CD8-positive, alpha-beta memory T cell (primary cell): Measurements from ENCODE around the gene CREB3L1. TPM values are rescaled to one million over a fixed set of nuclear protein-coding genes. Genes with fewer than 3 reads are reported as not detected.

Experiments
- CTCF ChIA-PET: fragments of 350-600 bp; sonication (Branson Sonifier 250); formaldehyde crosslinking; loops from one replicate; lab custom pipeline; 2021; ENCODE audit warnings: antibody characterized with exemption; lab: Charles Lee
- POLR2A ChIA-PET: fragments of 350-600 bp; sonication (Branson Sonifier 250); formaldehyde crosslinking; loops from one replicate; lab custom pipeline; 2021; ENCODE audit warnings: antibody characterized with exemption; lab: Charles Lee
- DNase-seq, 5 donors: peaks; one replicate each; pipeline versions ENCODE4 v3.0.0 to v3.0.0-alpha.2; 2020 to 2022; ENCODE audit warnings: mixed read lengths in 1 of 5
- H3K27ac ChIP-seq: one replicate; pipeline ENCODE4 v1.7.0; 2013; ENCODE audit warnings: low read depth, mild to moderate bottlenecking, low read length, moderate library complexity
- H3K27me3 ChIP-seq: 2 replicates; pipeline ENCODE4 v1.7.0; 2013; ENCODE audit warnings: low read length, mild to moderate bottlenecking; ENCODE audit not compliant: insufficient read depth, poor library complexity, severe bottlenecking
- H3K36me3 ChIP-seq: 2 replicates; pipeline ENCODE4 v1.7.0; 2013; ENCODE audit warnings: mild to moderate bottlenecking, low read length, moderate library complexity; ENCODE audit not compliant: insufficient read depth
- H3K4me1 ChIP-seq: 2 replicates; pipeline ENCODE4 v1.7.0; 2013; ENCODE audit warnings: mild to moderate bottlenecking, low read length, moderate library complexity; ENCODE audit not compliant: insufficient read depth
- H3K4me3 ChIP-seq: 2 replicates; pipeline ENCODE4 v1.7.0; 2013; ENCODE audit warnings: mild to moderate bottlenecking, low read length
- H3K9me3 ChIP-seq: 2 replicates; pipeline ENCODE4 v1.7.0; 2013; ENCODE audit warnings: mild to moderate bottlenecking, low read length
- H3K27ac Mint-ChIP-seq, 8 donors: one replicate each; pipeline ENCODE4 v1.8.0; 2020 to 2021; ENCODE audit warnings: mixed read lengths in 8 of 8, mild to moderate bottlenecking in 6 of 8, inconsistent platforms in 3 of 8, moderate library complexity in 3 of 8
- H3K27me3 Mint-ChIP-seq, 2 donors: one replicate each; pipeline ENCODE4 v1.8.0; 2020 to 2021; ENCODE audit warnings: mixed read lengths in 2 of 2, mild to moderate bottlenecking in 1 of 2, moderate library complexity in 1 of 2
- H3K36me3 Mint-ChIP-seq, 3 donors: one replicate each; pipeline ENCODE4 v1.8.0; 2020 to 2021; ENCODE audit warnings: mixed read lengths in 3 of 3, inconsistent platforms in 1 of 3, mild to moderate bottlenecking in 1 of 3
- H3K4me1 Mint-ChIP-seq, 3 donors: one replicate each; pipeline ENCODE4 v1.8.0; 2020 to 2021; ENCODE audit warnings: mixed read lengths in 3 of 3, inconsistent platforms in 1 of 3, mild to moderate bottlenecking in 1 of 3
- H3K4me3 Mint-ChIP-seq, 7 donors: one replicate each; pipeline ENCODE4 v1.8.0; 2020 to 2021; ENCODE audit warnings: mixed read lengths in 7 of 7, mild to moderate bottlenecking in 6 of 7, moderate library complexity in 4 of 7, inconsistent platforms in 2 of 7
- H3K9me3 Mint-ChIP-seq, 5 donors: one replicate each; pipeline ENCODE4 v1.8.0; 2020 to 2022; ENCODE audit warnings: mixed read lengths in 5 of 5, mild to moderate bottlenecking in 3 of 5, moderate library complexity in 2 of 5, inconsistent platforms in 1 of 5
- polyA plus RNA-seq: library from polyadenylated mRNA; unstranded; fragments of 300-500 nt; fragmentation: Illumina TruSeq; gene quantifications from one replicate; pipeline ENCODE4 v1.2.3, GENCODE V29; 2021
- total RNA-seq, 2 experiments: library from RNA; stranded (reverse); gene quantifications; one replicate each; pipeline ENCODE4 v1.2.3, GENCODE V29; 2021

Gene CREB3L1
- total and polyA plus RNA-seq, 3 experiments from 2014 or later: not detected

- H3K27ac ChIP-seq: no peak overlapping the region
- H3K27me3 ChIP-seq: no peaks in the 10 kb centered on the region
- H3K36me3 ChIP-seq: no peaks in the 10 kb centered on the region
- H3K4me1 Mint-ChIP-seq: no peaks in the 10 kb centered on the region
- ChIA-PET CTCF (interaction anchor here (1.3 kb wide), 1 partner anchor 11 kb away, joined by 3 read pairs; no protein-coding TSS in a partner anchor), POLR2A (no interaction called here)
- no peaks in the 10 kb centered on the region for H3K9me3 Mint-ChIP-seq
- H3K4me3 ChIP-seq: no peak overlapping the region
- peaks cover 5 to 13% of the 10 kb centered on the region in 2 donors for H3K27me3 Mint-ChIP-seq
- H3K4me1 ChIP-seq: no peaks in the 10 kb centered on the region
- H3K4me3 Mint-ChIP-seq: no peak overlapping the region
- H3K27ac Mint-ChIP-seq: no peak overlapping the region
- no peak for DNase-seq
- no peaks in the 10 kb centered on the region for H3K36me3 Mint-ChIP-seq
- no peaks in the 10 kb centered on the region for H3K9me3 ChIP-seq
These were observed 17.4 kb upstream of the CREB3L1 start for GRCh38 chr11:46259971-46260560.

- DNase-seq: no peak
- Histone ChIP-seq H3K9me3 (no peaks in the 10 kb centered on the region), H3K27ac (no peak overlapping the region), H3K4me3 (no peak overlapping the region), H3K36me3 (no peaks in the 10 kb centered on the region), H3K4me1 (no peaks in the 10 kb centered on the region), H3K27me3 (no peaks in the 10 kb centered on the region)
- H3K27me3 Mint-ChIP-seq: peaks cover 5 to 22% of the 10 kb centered on the region in 2 donors
- no peak overlapping the region for H3K4me3 Mint-ChIP-seq
- ChIA-PET POLR2A (no interaction called here), CTCF (no interaction called here)
- H3K9me3 Mint-ChIP-seq: no peaks in the 10 kb centered on the region
- H3K4me1 Mint-ChIP-seq: no peaks in the 10 kb centered on the region
- no peaks in the 10 kb centered on the region for H3K36me3 Mint-ChIP-seq
- peak overlapping the region in 2 of 8 donors; percentile 33 to 84 for H3K27ac Mint-ChIP-seq
These were observed 14.3 kb upstream of the CREB3L1 start for GRCh38 chr11:46263120-46263519.

GRCh38 chr11:46264030-46264429, 13.4 kb upstream of the CREB3L1 start:
- Mint-ChIP-seq H3K27ac (no peak overlapping the region), H3K36me3 (no peaks in the 10 kb centered on the region), H3K27me3 (peaks cover 7 to 23% of the 10 kb centered on the region in 2 donors), H3K4me1 (no peaks in the 10 kb centered on the region), H3K4me3 (no peak overlapping the region), H3K9me3 (no peaks in the 10 kb centered on the region)
- H3K36me3 ChIP-seq: no peaks in the 10 kb centered on the region
- no peaks in the 10 kb centered on the region for H3K27me3 ChIP-seq
- no peak overlapping the region for H3K4me3 ChIP-seq
- no peak overlapping the region for H3K27ac ChIP-seq
- CTCF ChIA-PET: no interaction called here
- no peaks in the 10 kb centered on the region for H3K9me3 ChIP-seq
- POLR2A ChIA-PET: no interaction called here
- DNase-seq: no peak
- no peaks in the 10 kb centered on the region for H3K4me1 ChIP-seq

- Mint-ChIP-seq H3K36me3 (no peaks in the 10 kb centered on the region), H3K27me3 (peaks cover 8 to 23% of the 10 kb centered on the region in 2 donors), H3K27ac (no peak overlapping the region), H3K4me3 (no peak overlapping the region), H3K9me3 (no peaks in the 10 kb centered on the region), H3K4me1 (no peaks in the 10 kb centered on the region)
- Histone ChIP-seq H3K36me3 (no peaks in the 10 kb centered on the region), H3K27me3 (no peaks in the 10 kb centered on the region), H3K27ac (no peak overlapping the region), H3K4me3 (no peak overlapping the region), H3K9me3 (no peaks in the 10 kb centered on the region), H3K4me1 (no peaks in the 10 kb centered on the region)
- ChIA-PET POLR2A (no interaction called here), CTCF (interaction anchor here (1.6 kb wide), 1 partner anchor 25 kb away, joined by 3 read pairs; no protein-coding TSS in a partner anchor)
- no peak for DNase-seq
These were observed 12.5 kb upstream of the CREB3L1 start for GRCh38 chr11:46264976-46265375.

GRCh38 chr11:46265764-46266163, 11.7 kb upstream of the CREB3L1 start:
- Histone ChIP-seq H3K27ac (no peak overlapping the region), H3K27me3 (no peaks in the 10 kb centered on the region), H3K36me3 (no peaks in the 10 kb centered on the region), H3K9me3 (no peaks in the 10 kb centered on the region), H3K4me3 (no peak overlapping the region), H3K4me1 (no peaks in the 10 kb centered on the region)
- ChIA-PET CTCF (interaction anchor here (1.6 kb wide), 1 partner anchor 26 kb away, joined by 3 read pairs; no protein-coding TSS in a partner anchor), POLR2A (no interaction called here)
- H3K27me3 Mint-ChIP-seq: peaks cover 8 to 23% of the 10 kb centered on the region in 2 donors
- DNase-seq: no peak
- no peak overlapping the region for H3K27ac Mint-ChIP-seq
- H3K4me3 Mint-ChIP-seq: no peak overlapping the region
- no peaks in the 10 kb centered on the region for H3K36me3 Mint-ChIP-seq
- no peaks in the 10 kb centered on the region for H3K4me1 Mint-ChIP-seq
- H3K9me3 Mint-ChIP-seq: no peaks in the 10 kb centered on the region

GRCh38 chr11:46267930-46268329, 9.5 kb upstream of the CREB3L1 start:
- Histone ChIP-seq H3K4me3 (no peak overlapping the region), H3K4me1 (no peaks in the 10 kb centered on the region), H3K27me3 (no peaks in the 10 kb centered on the region), H3K9me3 (no peaks in the 10 kb centered on the region), H3K36me3 (no peaks in the 10 kb centered on the region), H3K27ac (no peak overlapping the region)
- DNase-seq: no peak
- CTCF ChIA-PET: interaction anchor here (1.1 kb wide), 2 partner anchors 29 to 90 kb away, joined by 3 read pairs; no protein-coding TSS in a partner anchor
- no peaks in the 10 kb centered on the region for H3K4me1 Mint-ChIP-seq
- H3K36me3 Mint-ChIP-seq: no peaks in the 10 kb centered on the region
- POLR2A ChIA-PET: no interaction called here
- no peak overlapping the region for H3K27ac Mint-ChIP-seq
- no peak overlapping the region for H3K4me3 Mint-ChIP-seq
- no peaks in the 10 kb centered on the region for H3K9me3 Mint-ChIP-seq
- peaks cover 10 to 18% of the 10 kb centered on the region in 2 donors for H3K27me3 Mint-ChIP-seq

- H3K4me1 ChIP-seq: no peaks in the 10 kb centered on the region
- no peaks in the 10 kb centered on the region for H3K9me3 ChIP-seq
- DNase-seq: no peak
- ChIA-PET POLR2A (no interaction called here), CTCF (interaction anchor here (1.0 kb wide), 2 partner anchors 11 to 37 kb away, joined by 3 read pairs; no protein-coding TSS in a partner anchor)
- H3K27me3 ChIP-seq: peaks cover 1% of the 10 kb centered on the region
- no peak overlapping the region for H3K27ac ChIP-seq
- Mint-ChIP-seq H3K4me3 (no peak overlapping the region), H3K36me3 (no peaks in the 10 kb centered on the region), H3K9me3 (no peaks in the 10 kb centered on the region), H3K27ac (no peak overlapping the region), H3K27me3 (peaks cover 10 to 16% of the 10 kb centered on the region in 2 donors), H3K4me1 (no peaks in the 10 kb centered on the region)
- no peak overlapping the region for H3K4me3 ChIP-seq
- H3K36me3 ChIP-seq: no peaks in the 10 kb centered on the region
These were observed 6.8 kb upstream of the CREB3L1 start for GRCh38 chr11:46270684-46271083.

GRCh38 chr11:46271407-46271806, 6.1 kb upstream of the CREB3L1 start:
- CTCF ChIA-PET: interaction anchor here (1.0 to 1.2 kb wide), 2 partner anchors 12 to 21 kb away, joined by 3 read pairs; no protein-coding TSS in a partner anchor

More at GRCh38 chr11:46271407-46271806, 6.1 kb upstream of the CREB3L1 start:
- Histone ChIP-seq H3K36me3 (no peaks in the 10 kb centered on the region), H3K27ac (no peak overlapping the region), H3K27me3 (peaks cover 9% of the 10 kb centered on the region), H3K9me3 (no peaks in the 10 kb centered on the region), H3K4me3 (no peak overlapping the region), H3K4me1 (no peaks in the 10 kb centered on the region)
- no peak for DNase-seq
- no peaks in the 10 kb centered on the region for H3K36me3 Mint-ChIP-seq
- POLR2A ChIA-PET: no interaction called here
- H3K9me3 Mint-ChIP-seq: no peaks in the 10 kb centered on the region
- no peak overlapping the region for H3K4me3 Mint-ChIP-seq
- H3K4me1 Mint-ChIP-seq: no peaks in the 10 kb centered on the region
- peaks cover 14 to 21% of the 10 kb centered on the region in 2 donors for H3K27me3 Mint-ChIP-seq
- H3K27ac Mint-ChIP-seq: no peak overlapping the region
